CD14-positive monocyte (primary cell): ENCODE measurements around the gene UGGT2. TPM values are rescaled to one million over a fixed set of nuclear protein-coding genes. Genes with fewer than 3 reads are reported as not detected.
"Not testable (repeated sequence)": the region's sequence is repeated elsewhere in the genome, so short reads cannot be mapped to it uniquely, and the experiment has no call there.

Experiments used
- DNase-seq, 3 donors: peaks; one replicate each; pipeline ENCODE4 v3.0.0-alpha.2; 2011 to 2022
- H2AFZ ChIP-seq: 2 replicates; pipeline ENCODE4 v1.6.0; 2012; ENCODE audit warnings: mild to moderate bottlenecking, low read depth, low read length, inconsistent platforms; ENCODE audit not compliant: insufficient read depth, poor library complexity, severe bottlenecking
- H3K27ac ChIP-seq, 2 donors: 1 replicate in 1 of 2; 2 replicates in 1 of 2; pipeline ENCODE4 v1.5.1; 2012 to 2013; ENCODE audit warnings: low read length in 2 of 2, control low read depth in 1 of 2, inconsistent platforms in 1 of 2, low read depth in 1 of 2, mild to moderate bottlenecking in 1 of 2
- H3K27me3 ChIP-seq, 2 donors: one replicate each; pipeline versions ENCODE4 v1.6.0 to v1.6.1; 2011 to 2013; ENCODE audit warnings: low read length in 2 of 2; ENCODE audit not compliant: control insufficient read depth in 2 of 2, insufficient read depth in 2 of 2
- H3K36me3 ChIP-seq, 2 donors: replicated peaks in 1 of 2; 1 replicate in 1 of 2; 2 replicates in 1 of 2; pipeline versions ENCODE4 v1.5.1 to v1.6.1; 2012 to 2013; ENCODE audit warnings: low read length in 2 of 2, control low read depth in 1 of 2, inconsistent platforms in 1 of 2, mild to moderate bottlenecking in 1 of 2; ENCODE audit not compliant: insufficient read depth in 2 of 2, control insufficient read depth in 1 of 2
- H3K4me1 ChIP-seq, 2 donors: 1 replicate in 1 of 2; 2 replicates in 1 of 2; pipeline versions ENCODE4 v1.5.1 to v1.6.1; 2012 to 2013; ENCODE audit warnings: low read length in 2 of 2, control low read depth in 1 of 2, inconsistent platforms in 1 of 2, mild to moderate bottlenecking in 1 of 2, moderate library complexity in 1 of 2; ENCODE audit not compliant: insufficient read depth in 2 of 2, control insufficient read depth in 1 of 2
- H3K4me2 ChIP-seq: replicated peaks from 2 replicates; pipeline ENCODE3; 2012; ENCODE audit warnings: low read length, moderate library complexity, mild to moderate bottlenecking; ENCODE audit not compliant: poor library complexity, severe bottlenecking; ENCODE audit errors: extremely low read depth
- H3K4me3 ChIP-seq, 3 experiments: fragments of 200-600 bp in 1 of 3; sonication (generic) in 1 of 3; replicated peaks in 1 of 3; 1 replicate in 2 of 3; 2 replicates in 1 of 3; pipeline ENCODE4 v1.5.1; 2011 to 2013; ENCODE audit warnings: low read length in 3 of 3, mild to moderate bottlenecking in 3 of 3, control low read depth in 2 of 3, low read depth in 2 of 3, inconsistent platforms in 1 of 3, moderate library complexity in 1 of 3
- H3K79me2 ChIP-seq: 2 replicates; pipeline ENCODE4 v1.6.0; 2012; ENCODE audit warnings: mild to moderate bottlenecking, control low read depth, inconsistent platforms, low read length, moderate library complexity; ENCODE audit not compliant: insufficient read depth
- H3K9ac ChIP-seq: 2 replicates; pipeline ENCODE4 v1.6.0; 2017; ENCODE audit warnings: low read length, mild to moderate bottlenecking; ENCODE audit not compliant: insufficient read depth, poor library complexity, severe bottlenecking
- H3K9me3 ChIP-seq, 2 donors: replicated peaks in 1 of 2; 1 replicate in 1 of 2; 2 replicates in 1 of 2; pipeline versions ENCODE4 v1.5.1 to v1.6.1; 2012 to 2013; ENCODE audit warnings: low read length in 2 of 2, control low read depth in 1 of 2; ENCODE audit not compliant: control insufficient read depth in 1 of 2, insufficient read depth in 1 of 2
- H4K20me1 ChIP-seq: 2 replicates; pipeline ENCODE4 v1.6.0; 2012; ENCODE audit warnings: mild to moderate bottlenecking, low read length, control low read depth, moderate library complexity; ENCODE audit not compliant: insufficient read depth
- H3K27ac Mint-ChIP-seq, 7 donors: one replicate each; pipeline ENCODE4 v1.8.0; 2020; ENCODE audit warnings: mild to moderate bottlenecking in 7 of 7, mixed read lengths in 7 of 7, moderate library complexity in 6 of 7, inconsistent platforms in 2 of 7
- H3K27me3 Mint-ChIP-seq, 3 donors: one replicate each; pipeline ENCODE4 v1.8.0; 2021 to 2022; ENCODE audit warnings: low read depth in 3 of 3, mild to moderate bottlenecking in 3 of 3, mixed read lengths in 3 of 3, moderate library complexity in 3 of 3, inconsistent platforms in 1 of 3
- H3K36me3 Mint-ChIP-seq, 2 donors: one replicate each; pipeline ENCODE4 v1.8.0; 2020; ENCODE audit warnings: mixed read lengths in 2 of 2, inconsistent platforms in 1 of 2, mild to moderate bottlenecking in 1 of 2
- H3K4me1 Mint-ChIP-seq: one replicate; pipeline ENCODE4 v1.8.0; 2020; ENCODE audit warnings: mild to moderate bottlenecking, mixed read lengths
- H3K4me3 Mint-ChIP-seq, 2 donors: one replicate each; pipeline ENCODE4 v1.8.0; 2020; ENCODE audit warnings: mild to moderate bottlenecking in 2 of 2, mixed read lengths in 2 of 2, moderate library complexity in 1 of 2
- H3K9me3 Mint-ChIP-seq, 7 donors: one replicate each; pipeline ENCODE4 v1.8.0; 2020 to 2022; ENCODE audit warnings: mixed read lengths in 7 of 7, mild to moderate bottlenecking in 6 of 7, moderate library complexity in 6 of 7, inconsistent platforms in 2 of 7
- CTCF ChIP-seq: fragments of 200-600 bp; IDR thresholded peaks from one replicate; pipeline ENCODE4 v1.8.0; 2022; ENCODE audit warnings: antibody characterized with exemption, mild to moderate bottlenecking
- WGBS: methylation state at CpG from one replicate; pipeline ENCODE4 v1.1.5; 2013; ENCODE audit warnings: missing lambda C conversion rate; ENCODE audit not compliant: insufficient coverage; 5-methylcytosine and 5-hydroxymethylcytosine counted together
- intact Hi-C, 2 donors: fragments of 100-400 bp; cut with micrococcal nuclease; formaldehyde crosslinking; loops; one replicate each; pipeline versions ENCODE4 v1.15.0 to v1.15.1; 2023
- polyA plus RNA-seq, 3 donors: library from polyadenylated mRNA; depleted of rRNA in 1 of 3; unstranded in 2 of 3; stranded (reverse) in 1 of 3; fragments of 300-500 nt in 2 of 3; fragments of >200 nt in 1 of 3; fragmentation: Illumina TruSeq in 2 of 3; gene quantifications; 1 replicate in 2 of 3; 2 replicates in 1 of 3; pipeline ENCODE4 v1.2.3, GENCODE V29; 2012 to 2021

Gene UGGT2
- polyA plus RNA-seq, 3 donors, result 4.0 to 6.3 (median 5.6) TPM

DNA sequence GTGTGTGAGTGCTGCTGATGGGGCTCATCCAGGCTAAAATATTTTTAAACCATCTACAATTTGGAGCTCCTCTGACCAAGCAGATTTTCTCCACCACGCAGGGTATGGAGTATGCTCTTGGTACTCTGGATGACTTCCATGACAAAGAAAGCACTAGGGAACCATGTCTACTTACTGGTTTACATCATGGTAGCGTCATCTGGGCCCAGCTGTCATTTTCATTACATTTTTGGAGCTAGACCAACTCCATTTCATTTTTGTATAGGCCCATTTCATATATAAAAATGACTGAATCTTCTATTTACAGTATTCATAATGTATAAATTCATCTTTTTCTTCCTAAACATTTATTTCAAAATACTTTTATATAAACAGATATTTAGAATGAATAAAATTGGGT, 191.9 kb downstream of the UGGT2 start:
- Mint-ChIP-seq H3K36me3 (peaks cover 24 to 31% of the 10 kb centered on the region in 2 donors), H3K4me1 (peaks cover 13% of the 10 kb centered on the region), H3K9me3 (no peaks in the 10 kb centered on the region), H3K27ac (no peak overlapping the region), H3K27me3 (no peaks in the 10 kb centered on the region), H3K4me3 (no peak overlapping the region)
- Histone ChIP-seq H3K4me3 (no peak overlapping the region), H3K4me1 (peaks cover 7 to 11% of the 10 kb centered on the region in 2 donors), H3K79me2 (no peaks in the 10 kb centered on the region), H3K4me2 (no peak overlapping the region), H2AFZ (no peak overlapping the region), H3K9me3 (no peaks in the 10 kb centered on the region), H3K36me3 (no peaks in the 10 kb centered on the region), H3K27me3 (no peaks in the 10 kb centered on the region), H3K27ac (no peak overlapping the region), H3K9ac (no peak overlapping the region), H4K20me1 (no peaks in the 10 kb centered on the region)
- no peak for TF ChIP-seq CTCF
- intact Hi-C loops, result no loop called here
- DNase-seq, result no peak
- 89% methylated on average over 1 of the region's 2 CpGs for WGBS

DNA sequence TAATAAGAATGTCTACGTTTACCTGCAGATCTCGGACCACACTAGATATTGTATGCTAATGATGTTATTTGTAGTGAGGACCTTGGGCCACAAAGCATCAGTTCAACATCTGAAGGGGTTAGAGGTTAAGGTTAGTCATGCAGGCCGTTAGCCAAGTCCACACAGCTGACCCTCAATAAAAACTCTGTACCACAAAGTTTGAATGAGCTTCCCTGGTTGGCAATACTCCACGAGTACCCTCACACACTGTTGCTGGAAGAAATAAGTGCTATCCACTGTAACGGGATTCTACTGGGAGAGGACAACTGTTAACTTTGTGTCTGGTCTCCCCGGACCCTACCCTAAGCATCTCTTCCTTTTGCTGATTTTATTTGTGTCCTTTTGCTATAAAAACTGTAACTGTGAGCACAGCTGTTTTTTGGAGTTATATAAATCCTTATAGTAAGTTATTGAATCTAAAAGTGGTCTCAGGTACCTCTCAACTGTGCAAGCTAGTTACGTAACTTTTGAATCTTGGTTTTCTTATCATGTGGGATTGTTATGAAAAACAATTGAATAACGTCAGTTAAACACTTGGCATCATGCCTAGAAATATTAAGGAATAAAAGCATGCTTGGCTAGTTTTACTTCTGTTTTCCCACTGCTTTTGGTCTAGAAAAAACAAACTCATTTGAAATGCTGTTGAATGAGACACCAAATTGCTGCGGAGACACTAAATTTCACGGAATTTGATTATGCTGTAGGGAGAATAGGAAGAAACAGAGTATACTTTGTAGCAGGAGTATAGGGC, 194.7 kb downstream of the UGGT2 start:
- peak overlapping the region in 1 of 2 donors; percentile 36 for H3K27ac ChIP-seq
- intact Hi-C loops, result no loop called here
- H4K20me1 ChIP-seq, result no peaks in the 10 kb centered on the region
- no peak overlapping the region for H3K9ac ChIP-seq
- peaks cover 7 to 11% of the 10 kb centered on the region in 2 donors for H3K4me1 ChIP-seq
- Mint-ChIP-seq H3K4me1 (peaks cover 13% of the 10 kb centered on the region), H3K9me3 (peaks cover 0 to 2% (median 0%) of the 10 kb centered on the region in 7 donors), H3K36me3 (peaks cover 13 to 20% of the 10 kb centered on the region in 2 donors), H3K4me3 (peak overlapping the region; percentile 48 to 74), H3K27me3 (no peaks in the 10 kb centered on the region), H3K27ac (peak overlapping the region in 6 of 7 donors; percentile 4 to 84 (median 47))
- H3K9me3 ChIP-seq, result no peaks in the 10 kb centered on the region
- no peaks in the 10 kb centered on the region for H3K79me2 ChIP-seq
- H3K27me3 ChIP-seq, result no peaks in the 10 kb centered on the region
- peak overlapping the region; percentile 63 for H3K4me2 ChIP-seq
- peak overlapping the region in 2 of 3 experiments; percentile 12 to 23 for H3K4me3 ChIP-seq
- WGBS, result 50% methylated on average over 3 of the region's 10 CpGs
- peak; percentile 7 to 39 (median 9) for DNase-seq
- H2AFZ ChIP-seq, result no peak overlapping the region
- H3K36me3 ChIP-seq, result peaks cover 0 to 7% of the 10 kb centered on the region in 2 donors
- no peak for TF ChIP-seq CTCF

- H3K4me2 ChIP-seq, H3K4me1 ChIP-seq, H3K4me3 Mint-ChIP-seq, H3K27ac Mint-ChIP-seq, H3K4me3 ChIP-seq, H3K27me3 Mint-ChIP-seq, H3K36me3 ChIP-seq, H2AFZ ChIP-seq, H3K9ac ChIP-seq, H3K27me3 ChIP-seq, H3K79me2 ChIP-seq, intact Hi-C loops, DNase-seq, H3K4me1 Mint-ChIP-seq, H3K27ac ChIP-seq, H4K20me1 ChIP-seq: not testable (repeated sequence)
- peaks cover 24 to 33% of the 10 kb centered on the region in 2 donors for H3K36me3 Mint-ChIP-seq
- 97% methylated on average over 25 of the region's 26 CpGs for WGBS
- peaks cover 15 to 27% (median 23%) of the 10 kb centered on the region in 7 donors for H3K9me3 Mint-ChIP-seq
- peaks cover 13 to 15% of the 10 kb centered on the region in 2 donors for H3K9me3 ChIP-seq
These were observed 207.5 kb downstream of the UGGT2 start for GRCh38 chr13:95845656-95846055.
